Activated T-helper 1 cell treated with anti-CD3 and anti-CD28 coated beads, Interleukin-2, amount 50 U/mL, for 16 hours (primary cell): ENCODE results near the gene INPP5D.

ENCODE experiments used
- DNase-seq, 2 donors: peaks; one replicate each; pipeline ENCODE4 v3.0.0-alpha.2; 2020; ENCODE audit warnings: low read depth in 1 of 2, low spot score in 1 of 2

INPP5D gene

DNA sequence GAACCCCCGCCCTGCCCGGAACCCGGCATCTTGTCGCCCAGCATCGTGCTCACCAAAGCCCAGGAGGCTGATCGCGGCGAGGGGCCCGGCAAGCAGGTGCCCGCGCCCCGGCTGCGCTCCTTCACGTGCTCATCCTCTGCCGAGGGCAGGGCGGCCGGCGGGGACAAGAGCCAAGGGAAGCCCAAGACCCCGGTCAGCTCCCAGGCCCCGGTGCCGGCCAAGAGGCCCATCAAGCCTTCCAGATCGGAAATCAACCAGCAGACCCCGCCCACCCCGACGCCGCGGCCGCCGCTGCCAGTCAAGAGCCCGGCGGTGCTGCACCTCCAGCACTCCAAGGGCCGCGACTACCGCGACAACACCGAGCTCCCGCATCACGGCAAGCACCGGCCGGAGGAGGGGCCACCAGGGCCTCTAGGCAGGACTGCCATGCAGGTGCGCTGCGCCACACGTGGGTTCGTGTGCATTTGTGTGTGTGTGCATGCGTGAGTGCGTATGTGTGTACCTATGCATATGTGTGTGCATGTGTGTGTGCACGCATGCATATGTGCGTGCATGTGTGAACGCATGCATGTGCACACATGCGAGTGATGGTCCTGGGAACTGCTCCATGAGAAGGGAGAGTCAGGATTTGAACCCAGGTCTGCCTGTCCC is 144.3 kb downstream of the INPP5D start:
- no peak for DNase-seq

DNA sequence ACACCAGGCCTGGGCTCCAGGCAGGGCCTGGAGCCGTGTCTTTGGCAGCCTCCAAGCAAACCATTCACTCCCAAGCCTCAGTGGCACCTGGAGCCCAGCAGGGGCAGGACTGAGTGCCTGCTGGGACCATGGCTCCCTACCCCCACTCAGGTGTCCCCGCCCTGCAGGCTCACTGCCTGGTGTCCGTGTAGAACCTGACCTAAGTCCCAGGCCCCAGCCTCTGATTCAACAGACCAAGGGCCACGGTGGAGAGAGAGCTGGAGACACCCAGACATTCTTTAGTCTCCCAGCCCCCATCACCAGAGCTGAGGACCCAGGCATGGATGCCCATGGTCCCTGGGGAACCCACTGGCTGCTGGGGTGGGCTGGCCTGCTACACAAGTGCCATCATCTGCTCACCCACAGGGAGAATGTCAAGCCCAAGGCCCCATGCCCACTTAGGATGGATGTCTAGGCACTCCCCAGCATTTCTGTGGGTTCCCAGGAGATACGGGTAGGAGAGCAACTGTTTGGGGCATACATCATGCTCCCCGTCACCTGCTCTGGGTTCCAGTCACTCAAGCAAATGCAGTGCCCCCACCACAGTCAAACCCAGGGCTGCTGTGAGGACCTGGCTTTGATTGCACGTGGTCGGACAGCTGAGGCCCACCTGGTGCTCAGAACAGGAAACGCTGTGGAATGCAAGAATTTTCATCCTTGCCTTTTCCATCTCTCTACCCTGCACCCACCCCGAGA is 148.4 kb downstream of the INPP5D start:
- DNase-seq = no peak

DNA sequence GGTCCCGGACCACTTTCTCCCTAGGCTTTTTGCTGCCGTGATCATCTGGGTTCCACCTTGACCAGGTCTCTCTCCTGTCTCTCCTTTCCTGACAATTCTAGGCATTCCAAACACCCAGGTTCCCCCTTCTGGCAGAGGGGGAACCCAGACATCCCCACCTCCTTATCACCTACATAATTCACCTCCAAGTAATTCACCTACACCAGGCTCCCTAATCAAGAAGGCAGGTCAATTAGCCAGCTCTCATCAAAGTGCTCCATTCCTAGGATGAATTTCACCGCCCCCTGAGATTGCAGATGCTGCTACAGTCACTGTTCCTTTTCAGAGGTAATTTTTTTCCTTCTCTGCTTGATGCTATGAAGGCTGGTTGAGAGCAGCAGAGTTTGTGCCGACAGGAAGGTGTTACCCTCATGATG is 149.0 kb downstream of the INPP5D start:
- DNase-seq = no peak

DNA sequence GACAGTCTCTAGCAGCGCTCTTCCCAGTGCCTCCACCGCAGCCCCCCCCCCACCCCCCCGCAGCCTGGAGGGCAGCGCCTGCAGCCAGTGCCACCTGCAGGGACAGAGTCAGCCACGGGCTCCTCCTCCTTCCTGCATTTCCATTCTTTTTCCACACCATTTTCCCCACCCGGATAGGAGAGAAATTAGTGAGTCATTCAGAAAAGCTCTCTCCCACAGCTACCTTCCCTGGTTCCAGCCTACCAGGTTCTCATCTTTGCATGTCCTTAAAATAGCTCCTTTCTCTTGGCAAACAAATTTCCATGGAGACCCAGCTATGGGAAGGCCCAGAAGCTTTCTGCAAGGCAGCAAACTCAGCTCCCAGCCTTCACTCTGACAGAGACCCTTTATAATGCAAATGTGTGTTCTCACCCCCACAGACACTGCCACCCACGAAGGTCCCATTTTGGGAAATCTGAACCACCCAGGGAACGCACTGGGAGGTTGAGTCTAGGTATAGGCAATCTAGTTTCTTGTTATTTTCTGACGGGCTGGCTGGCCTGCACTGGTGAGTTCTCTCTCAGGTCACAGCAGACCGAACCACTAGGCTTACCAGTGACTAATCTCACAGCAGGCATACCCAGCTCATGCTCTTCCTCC is 149.5 kb downstream of the INPP5D start:
- no peak for DNase-seq

DNA sequence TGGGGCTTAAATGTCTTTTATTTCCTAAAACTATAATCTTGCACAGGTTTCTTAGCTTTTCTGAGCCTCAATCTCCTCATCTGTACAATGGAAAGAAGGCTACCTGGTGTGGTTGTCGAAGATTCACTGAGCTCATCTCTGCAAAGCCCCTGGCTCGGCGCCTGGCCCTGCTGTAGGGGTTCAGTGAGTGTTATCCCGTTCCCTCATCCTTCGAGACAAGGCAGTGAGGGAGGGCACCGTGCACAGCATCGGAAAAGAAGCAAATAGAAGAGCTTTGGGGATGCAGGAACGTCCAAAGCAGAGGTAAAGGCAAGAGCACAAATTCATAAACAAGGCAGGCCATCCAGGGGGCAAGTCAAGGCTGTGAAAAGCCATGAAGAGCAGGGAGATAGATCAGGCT is 150.1 kb downstream of the INPP5D start:
- DNase-seq = no peak

DNA sequence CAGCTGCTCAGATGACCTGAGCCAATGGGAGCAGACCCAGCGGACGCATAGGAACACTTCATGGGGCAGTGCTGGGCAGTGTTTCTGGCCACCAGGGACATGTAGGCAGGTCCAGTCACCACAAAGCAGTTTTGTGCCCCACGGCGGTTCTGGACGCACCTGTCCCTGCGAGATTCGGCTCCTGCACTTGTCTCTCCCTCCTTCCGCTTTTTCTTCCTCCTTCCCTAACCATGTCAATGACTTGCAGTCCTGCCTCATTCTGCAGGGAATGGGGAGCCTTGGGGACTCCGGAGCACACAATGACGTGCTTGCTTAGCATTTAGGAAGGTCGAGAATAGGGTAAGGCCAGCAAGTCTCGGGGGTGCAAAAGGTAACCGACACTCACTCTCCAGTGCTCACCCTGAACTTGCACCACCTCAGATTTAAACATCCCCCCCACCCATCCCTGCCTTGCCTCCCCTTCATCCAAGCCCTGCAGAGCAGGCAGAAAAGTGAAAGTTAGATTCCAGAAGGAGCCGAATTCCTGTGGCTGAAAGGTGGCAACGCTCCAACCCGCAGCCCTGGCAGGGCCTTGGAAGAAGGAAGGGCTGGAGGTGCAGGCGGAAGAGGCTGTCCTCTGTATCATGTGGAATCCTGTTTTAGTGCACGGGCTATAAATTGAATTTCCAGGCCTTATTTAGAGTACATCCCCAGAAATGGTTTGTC is 150.9 kb downstream of the INPP5D start:
- DNase-seq = no peak

DNA sequence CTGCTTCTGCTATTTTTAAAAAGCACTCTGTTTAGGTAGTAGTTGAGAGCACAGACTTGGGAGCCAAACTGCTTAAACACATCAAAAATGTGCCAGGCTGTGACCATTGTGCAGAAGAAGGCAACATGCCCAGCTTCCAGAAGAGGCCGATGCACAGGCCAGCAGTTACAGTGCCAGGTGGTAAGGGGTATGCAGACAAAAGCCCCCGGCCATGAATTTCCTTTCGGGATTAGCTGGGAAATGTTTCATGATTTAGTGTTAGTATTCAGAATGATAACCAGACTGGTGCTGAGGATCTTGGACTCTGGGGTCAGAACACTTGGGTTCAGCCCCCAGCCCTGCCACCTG is 151.4 kb downstream of the INPP5D start:
- no peak for DNase-seq

DNA sequence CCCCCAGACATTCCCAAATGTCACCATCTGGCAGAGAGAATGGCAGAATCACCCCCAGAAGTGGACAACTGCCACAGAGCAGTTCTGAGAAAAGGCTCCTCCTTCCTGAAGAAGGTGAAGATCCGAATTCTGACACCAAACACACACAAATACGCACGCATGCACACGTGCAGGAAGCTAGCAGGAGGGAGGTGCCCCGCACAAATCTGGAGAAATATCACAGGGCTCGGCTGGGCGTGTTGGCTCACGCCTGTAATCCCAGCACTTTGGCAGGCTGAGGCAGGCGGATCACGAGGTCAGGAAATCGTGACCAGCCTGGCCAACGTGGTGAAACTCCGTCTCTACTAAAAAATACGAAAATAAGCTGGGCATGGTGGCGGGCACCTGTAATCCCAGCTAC is 152.9 kb downstream of the INPP5D start:
- DNase-seq = no peak

DNA sequence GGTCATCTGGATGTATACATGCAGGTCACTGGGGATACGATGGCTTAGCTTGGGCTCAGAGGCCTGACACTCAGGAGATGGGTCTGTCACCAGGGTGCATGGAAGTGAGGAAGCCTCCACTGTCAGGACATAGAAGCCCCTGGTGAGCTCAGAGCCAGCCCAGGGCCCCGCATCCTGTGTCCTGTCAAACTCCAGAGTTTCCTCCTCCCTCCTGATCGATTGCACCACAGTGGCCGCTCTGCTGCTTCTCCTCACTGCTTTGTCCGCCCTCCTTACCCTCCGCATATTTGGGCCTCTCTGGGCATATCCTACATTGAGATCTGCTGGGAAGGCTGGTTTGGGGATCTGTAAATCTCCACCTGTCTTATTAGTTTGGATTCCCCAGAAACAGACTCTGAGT is 153.8 kb downstream of the INPP5D start:
- no peak for DNase-seq

DNA sequence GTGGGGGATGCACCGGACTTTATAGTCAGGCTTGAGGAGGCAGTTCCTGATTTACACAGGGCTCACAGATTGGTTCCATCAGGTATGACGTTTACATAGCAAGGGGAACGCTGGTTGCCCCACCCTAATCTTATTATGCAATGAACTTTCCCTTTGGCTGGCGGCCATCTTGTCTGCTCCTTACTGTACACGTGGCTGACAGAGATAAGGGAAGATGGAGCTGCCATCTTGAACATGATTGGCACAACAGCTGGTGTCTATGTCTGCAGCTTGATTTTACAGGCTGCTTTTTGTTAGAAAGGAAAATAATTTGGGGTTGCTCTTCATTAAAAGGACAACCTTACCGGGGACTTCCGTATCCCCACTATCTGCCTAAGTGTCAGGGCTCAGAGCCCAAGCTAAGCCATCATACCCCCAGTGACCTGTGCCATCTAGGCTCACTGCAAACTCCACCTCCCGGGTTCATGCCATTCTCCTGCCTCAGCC is 157.8 kb downstream of the INPP5D start:
- no peak for DNase-seq

DNA sequence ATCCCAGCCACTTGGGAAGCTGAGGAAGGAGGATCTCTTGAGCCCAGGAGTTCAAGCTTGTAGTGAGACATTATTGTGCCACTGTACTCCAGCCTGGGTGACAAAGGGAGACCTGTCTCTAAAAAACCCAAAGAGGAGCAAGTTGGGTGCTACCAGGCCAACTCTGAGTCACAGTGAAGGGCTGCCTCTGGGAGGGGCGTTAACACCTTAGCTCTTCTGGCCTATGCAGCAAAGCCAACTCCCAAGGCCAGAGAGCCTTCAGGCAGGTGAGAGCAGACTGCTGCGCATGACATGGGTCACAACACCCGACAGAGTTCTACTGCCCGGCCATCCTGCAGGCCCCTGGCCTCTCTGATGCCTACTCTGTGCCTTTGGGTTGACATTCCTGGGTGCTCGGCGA is 158.7 kb downstream of the INPP5D start:
- DNase-seq = no peak

DNA sequence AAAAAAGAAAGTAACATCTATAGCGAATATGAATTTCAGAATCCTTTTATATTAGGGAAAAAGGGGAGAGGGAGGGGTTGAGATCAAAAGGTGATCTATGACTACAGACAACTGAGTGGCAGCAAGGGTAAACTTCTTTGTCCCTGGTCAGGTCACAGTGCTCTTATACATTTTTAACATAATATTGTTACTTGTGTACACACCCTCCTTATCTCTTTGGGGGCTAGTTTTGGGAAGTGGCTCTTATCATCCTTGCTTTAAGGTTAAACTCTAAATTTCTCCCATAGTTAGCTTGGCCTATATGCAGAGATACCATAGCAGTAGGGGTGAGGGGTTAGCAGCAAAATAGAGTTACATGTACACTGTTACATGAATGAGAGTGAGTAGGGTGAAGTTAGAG is 159.7 kb downstream of the INPP5D start:
- no peak for DNase-seq

DNA sequence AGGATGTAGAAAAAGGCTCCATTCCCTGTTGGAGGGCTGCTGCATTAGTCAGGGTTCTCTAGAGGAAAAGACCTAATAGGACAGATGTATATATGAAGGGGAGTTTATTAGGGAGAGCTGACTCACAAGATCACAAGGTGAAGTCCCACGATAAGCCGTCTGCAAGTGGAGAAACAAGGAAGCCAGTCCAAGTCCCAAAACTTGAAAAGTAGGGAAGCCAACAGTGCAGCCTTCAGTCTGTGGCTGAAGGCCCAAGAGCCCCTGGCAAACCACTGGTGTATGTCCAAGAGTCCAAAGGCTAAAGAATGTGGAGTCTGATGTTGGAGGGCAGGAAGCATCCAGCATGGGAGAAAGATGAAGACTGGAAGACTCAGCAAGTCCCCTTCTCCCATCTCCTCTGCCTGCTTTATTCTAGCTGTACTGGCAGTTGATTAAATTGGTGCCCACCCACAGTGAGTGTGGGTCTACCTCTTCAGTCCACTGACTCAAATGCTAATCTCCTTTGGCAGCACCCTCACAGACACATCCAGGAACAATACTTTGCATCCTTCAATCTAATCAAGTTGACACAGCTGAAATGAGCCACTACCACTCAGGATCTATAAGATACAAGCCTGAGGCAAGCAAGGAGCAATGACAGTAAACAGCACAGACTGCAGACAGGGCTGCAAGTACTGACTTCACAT is 161.4 kb downstream of the INPP5D start:
- no peak for DNase-seq

DNA sequence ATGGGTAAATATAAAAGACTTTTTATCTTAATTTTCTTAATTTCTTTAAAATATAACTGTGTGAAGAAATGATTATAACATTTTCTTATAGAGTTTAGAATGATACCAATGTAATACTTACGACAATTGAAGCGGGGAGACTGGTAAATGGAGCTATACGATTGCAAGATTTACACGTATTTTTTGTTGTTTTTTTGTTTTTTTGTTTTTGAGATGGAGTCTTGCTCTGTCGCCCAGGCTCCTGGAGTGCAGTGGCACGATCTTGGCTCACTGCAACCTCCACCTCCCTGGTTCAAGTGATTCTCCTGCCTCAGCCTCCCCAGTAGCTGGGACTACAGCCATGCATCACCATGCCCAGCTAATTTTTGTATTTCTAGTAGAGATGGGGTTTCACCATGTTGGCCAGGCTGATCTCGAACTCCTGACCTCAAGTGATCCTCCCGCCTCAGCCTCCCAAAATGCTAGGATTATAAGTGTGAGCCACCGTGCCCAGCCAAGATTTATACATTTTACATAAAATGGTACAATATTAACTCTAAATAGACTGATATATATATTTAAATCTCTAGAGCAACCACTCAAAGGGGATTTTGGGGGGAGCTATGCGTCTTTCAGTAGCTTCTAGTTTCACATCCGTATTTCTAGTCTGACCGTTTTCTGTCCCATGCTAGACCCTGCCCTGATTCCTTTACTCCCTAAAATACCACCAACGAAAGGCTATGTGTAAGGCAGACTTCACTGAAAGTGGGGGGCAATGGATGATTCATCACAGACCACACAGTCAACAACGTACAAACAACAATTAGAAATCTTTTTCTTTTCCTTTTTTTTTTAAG is 163.1 kb downstream of the INPP5D start:
- no peak for DNase-seq

DNA sequence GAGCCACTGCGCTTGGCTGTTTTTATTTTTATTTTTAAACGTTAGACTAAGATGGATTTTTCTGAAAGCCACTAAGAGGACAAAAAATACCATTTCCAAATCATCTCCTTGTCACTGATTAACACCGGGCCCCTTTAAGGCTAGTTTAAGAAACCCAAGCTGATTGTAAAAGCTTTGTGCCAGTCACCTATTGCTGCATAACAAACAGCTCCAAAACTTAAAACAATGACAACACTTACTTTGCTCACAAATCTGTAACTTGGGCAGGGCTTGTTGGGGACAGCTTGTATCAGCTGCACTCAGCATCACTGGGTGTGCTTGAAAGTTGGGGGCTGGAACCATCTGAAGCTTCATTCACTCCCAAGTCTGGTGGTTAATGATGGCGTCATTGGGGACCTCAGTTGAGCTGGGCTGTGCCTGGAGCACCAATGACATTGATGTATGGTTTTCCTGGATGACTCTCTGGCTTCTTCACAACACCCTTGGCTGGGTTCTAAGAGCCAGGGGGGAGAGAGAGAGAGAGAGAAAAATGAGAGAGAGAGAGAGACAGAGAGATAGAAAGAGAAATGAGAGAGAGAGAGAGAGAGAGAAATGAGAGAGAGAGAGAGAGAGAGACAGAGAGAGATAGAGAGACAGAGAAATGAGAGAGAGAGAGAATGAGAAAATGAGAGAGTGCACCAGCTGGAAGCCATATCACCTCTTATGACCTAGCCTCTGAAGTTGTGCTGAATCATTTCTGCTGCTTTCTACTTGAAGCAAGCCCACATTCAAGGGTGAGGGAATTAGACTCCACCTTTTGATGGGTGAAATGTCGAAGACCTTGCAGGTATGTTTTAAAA is 165.3 kb downstream of the INPP5D start:
- DNase-seq = no peak

DNA sequence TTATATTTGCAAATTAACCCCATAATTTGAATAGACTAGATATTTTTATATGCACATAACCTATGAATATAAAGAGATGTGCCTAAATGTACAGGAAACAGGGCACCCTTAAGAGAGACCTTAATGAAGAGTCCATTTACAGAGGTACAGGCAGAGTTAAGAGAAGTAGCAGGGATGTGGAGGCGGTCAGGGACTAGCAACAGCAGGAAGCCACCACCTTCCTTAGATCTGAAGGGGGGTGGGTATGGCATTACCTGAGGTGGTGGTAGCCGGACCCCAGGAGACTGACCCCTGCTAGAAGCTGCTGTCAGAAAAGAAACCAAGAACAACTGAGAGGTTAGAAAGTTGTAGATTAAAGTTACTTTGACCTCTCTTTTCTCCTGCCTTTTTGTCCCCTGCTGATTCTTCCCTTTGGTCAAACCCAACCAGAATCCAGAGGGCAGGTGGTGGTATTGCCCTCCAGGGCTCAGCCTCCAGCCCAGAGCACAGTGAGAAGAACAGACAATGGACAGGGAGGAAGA is 166.4 kb downstream of the INPP5D start:
- no peak for DNase-seq

DNA sequence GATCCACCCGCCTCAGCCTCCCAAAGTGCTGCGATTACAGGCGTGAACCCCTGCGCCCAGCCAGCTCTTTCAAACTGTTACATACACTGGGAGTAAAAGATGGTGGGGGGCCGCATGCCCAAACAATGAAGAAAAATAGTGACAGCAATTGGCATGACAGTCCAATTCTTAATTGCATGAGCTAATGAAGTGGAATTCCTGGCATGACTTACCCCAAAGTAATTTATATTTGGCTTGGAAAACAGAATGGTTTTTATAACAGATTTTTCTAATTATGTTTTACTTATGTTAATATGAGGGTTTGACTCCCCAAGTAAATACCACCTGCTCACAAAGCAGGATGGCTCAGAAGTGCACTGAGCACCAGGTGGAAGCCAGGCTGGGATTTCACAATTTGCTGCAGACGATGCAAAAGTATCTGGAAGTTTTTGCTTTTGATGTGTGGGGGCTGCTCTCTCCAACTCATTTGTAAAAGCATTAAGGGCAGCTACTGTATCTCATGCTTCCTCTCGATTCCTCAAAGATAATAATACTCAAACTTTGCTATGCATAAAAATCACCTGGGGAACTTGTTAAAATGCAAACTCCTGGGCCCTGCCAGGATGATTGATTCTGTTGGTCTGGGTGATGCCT is 167.3 kb downstream of the INPP5D start:
- no peak for DNase-seq

DNA sequence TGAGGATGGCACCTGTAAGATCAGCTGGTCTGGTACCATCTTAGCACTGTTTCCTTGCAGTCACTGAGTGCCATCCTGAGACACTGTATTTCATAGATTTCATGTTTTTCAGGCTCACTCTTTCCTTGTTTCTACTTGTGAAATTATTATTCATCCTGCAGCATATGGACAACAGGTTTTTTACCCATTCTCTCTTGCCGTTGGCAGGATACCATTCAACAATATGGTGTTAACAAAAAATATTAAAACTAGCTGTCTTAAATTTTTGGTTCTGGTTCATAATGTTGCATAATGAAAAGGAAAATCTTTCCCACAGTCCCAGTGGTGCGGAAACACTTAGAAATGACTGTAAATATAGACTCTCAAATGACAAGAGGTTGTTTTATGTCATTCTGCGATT is 168.2 kb downstream of the INPP5D start:
- no peak for DNase-seq
